HepG2 (cell line): ENCODE data around the gene POU2F1. TPM values are rescaled to one million over a fixed set of nuclear protein-coding genes. Genes with fewer than 3 reads are reported as not detected.

Source experiments
- ATAC-seq: fragments of 200-7000 bp; cut with Tn5 transposase; 3 replicates; pipeline ENCODE4 v1.9.1; 2020; ENCODE audit warnings: mild to moderate bottlenecking, moderate library complexity
- BruUV-seq: library from RNA; stranded (reverse); fragments of 400-500 nt; replicated peaks from 2 replicates; lab custom pipeline; 2021; lab: Mats Ljungman, UMichigan
- CTCF ChIA-PET: fragments of 300-600 bp; formaldehyde crosslinking; extraction: SDS; loops from one replicate; lab custom pipeline; 2021; ENCODE audit warnings: low total read pairs, inconsistent platforms, low intra/inter-chr PET ratio; lab: Yijun Ruan, JAX
- POLR2A ChIA-PET: fragments of 350-600 bp; sonication (Branson Sonifier 250); formaldehyde crosslinking; loops from one replicate; lab custom pipeline; 2020; ENCODE audit warnings: antibody characterized with exemption, inconsistent platforms; lab: Yijun Ruan, JAX
- DNase-seq: peaks from one replicate; pipeline ENCODE4 v3.0.0-alpha.2; 2015; ENCODE audit warnings: low spot score
- FAIRE-seq: peaks from 3 replicates; lab custom pipeline; 2011; peaks lifted over from hg19 to GRCh38; lab: Jason Lieb, UNC
- H2AFZ ChIP-seq: one replicate; pipeline ENCODE4 v1.6.1; 2011; ENCODE audit warnings: low read length, inconsistent platforms
- H3K27ac ChIP-seq: fragments of 300-600 bp; 3 replicates; pipeline ENCODE4 v1.8.0; 2011; ENCODE audit warnings: mixed run types, mild to moderate bottlenecking, mixed read lengths, low read length, inconsistent platforms; ENCODE audit not compliant: insufficient read depth; ENCODE audit errors: extremely low read length
- H3K27me3 ChIP-seq, 2 experiments: fragments of 200-600 bp in 1 of 2; 2 replicates in 1 of 2; 3 replicates in 1 of 2; pipeline versions ENCODE4 v1.6.0 to v1.8.0; 2011; ENCODE audit warnings: low read length in 2 of 2, mild to moderate bottlenecking in 2 of 2, moderate library complexity in 2 of 2, inconsistent platforms in 1 of 2; ENCODE audit not compliant: insufficient read depth in 2 of 2, control insufficient read depth in 1 of 2
- H3K36me3 ChIP-seq, 2 experiments: fragments of 200-600 bp in 1 of 2; replicated peaks in 1 of 2; 2 replicates in 1 of 2; 3 replicates in 1 of 2; pipeline versions ENCODE4 v1.5.1 to v1.8.0; 2011; ENCODE audit warnings: low read length in 2 of 2, inconsistent platforms in 1 of 2; ENCODE audit not compliant: insufficient read depth in 2 of 2, control insufficient read depth in 1 of 2
- H3K4me1 ChIP-seq: 2 replicates; pipeline ENCODE4 v1.5.1; 2012; ENCODE audit warnings: low read length, inconsistent platforms; ENCODE audit not compliant: insufficient read depth
- H3K4me2 ChIP-seq: 2 replicates; pipeline ENCODE4 v1.6.0; 2011; ENCODE audit warnings: low read depth, low read length, inconsistent platforms
- H3K4me3 ChIP-seq, 3 experiments: fragments of 200-600 bp in 1 of 3; sonication (generic), shearing (Covaris generic) in 1 of 3; replicated peaks in 1 of 3; 2 replicates each; pipeline ENCODE4 v1.5.1; 2011 to 2016; ENCODE audit warnings: low read length in 3 of 3, inconsistent platforms in 2 of 3, low read depth in 2 of 3, mild to moderate bottlenecking in 2 of 3, control low read depth in 1 of 3, mixed read lengths in 1 of 3; ENCODE audit not compliant: insufficient read depth in 1 of 3
- H3K79me2 ChIP-seq: one replicate; pipeline ENCODE4 v1.6.1; 2011; ENCODE audit warnings: low read length, inconsistent platforms; ENCODE audit not compliant: insufficient read depth
- H3K9ac ChIP-seq: 2 replicates; pipeline ENCODE4 v1.6.0; 2011; ENCODE audit warnings: mild to moderate bottlenecking, low read depth, low read length, inconsistent platforms; ENCODE audit not compliant: insufficient read depth
- H3K9me3 ChIP-seq: 2 replicates; pipeline ENCODE4 v1.5.1; 2012; ENCODE audit warnings: mild to moderate bottlenecking, low read length
- H4K20me1 ChIP-seq: 2 replicates; pipeline ENCODE4 v1.6.0; 2011; ENCODE audit warnings: inconsistent platforms, mild to moderate bottlenecking, low read length, moderate library complexity; ENCODE audit not compliant: insufficient read depth
- CREB1 ChIP-seq, 2 experiments: fragments of 450-650 bp in 1 of 2; IDR thresholded peaks; 2 replicates each; pipeline ENCODE4 v1.6.1; 2016 to 2017; ENCODE audit warnings: control low read depth in 1 of 2, mild to moderate bottlenecking in 1 of 2, missing compliant biosample characterization in 1 of 2, missing genetic modification characterization in 1 of 2
- KLF6 ChIP-seq: IDR thresholded peaks from 2 replicates; pipeline ENCODE4 v1.8.0; 2016; ENCODE audit warnings: missing biosample characterization, missing genetic modification reagents
- SIX4 ChIP-seq: sonication (generic); formaldehyde crosslinking; IDR thresholded peaks from 2 replicates; pipeline ENCODE4 v1.4.0; 2020; ENCODE audit warnings: missing genetic modification reagents
- TSC22D2 ChIP-seq: sonication (generic); formaldehyde crosslinking; IDR thresholded peaks from 2 replicates; pipeline ENCODE4 v1.5.1; 2020; ENCODE audit warnings: missing genetic modification reagents, mild to moderate bottlenecking, borderline replicate concordance
- ZFP36 ChIP-seq: fragments of 150-350 bp; IDR thresholded peaks from 2 replicates; pipeline ENCODE4 v1.6.1; 2018; ENCODE audit warnings: borderline replicate concordance, low read length, low read depth; ENCODE audit not compliant: partially characterized antibody
- ZIK1 ChIP-seq: sonication (generic); formaldehyde crosslinking; IDR thresholded peaks from 2 replicates; pipeline ENCODE4 v1.5.0; 2020; ENCODE audit warnings: mild to moderate bottlenecking, low read depth, missing genetic modification reagents, borderline replicate concordance
- ZNF552 ChIP-seq: sonication (generic); formaldehyde crosslinking; IDR thresholded peaks from 2 replicates; pipeline ENCODE4 v1.9.0; 2022; ENCODE audit warnings: missing genetic modification reagents, mild to moderate bottlenecking, borderline replicate concordance
- ZNF670 ChIP-seq: sonication (generic); formaldehyde crosslinking; IDR thresholded peaks from 2 replicates; pipeline ENCODE4 v1.8.0; 2022; ENCODE audit warnings: mild to moderate bottlenecking, missing genetic modification reagents, borderline replicate concordance
- WGBS: methylation state at CpG from one replicate; pipeline ENCODE4 v1.1.6; 2017; ENCODE audit warnings: low lambda C conversion rate; 5-methylcytosine and 5-hydroxymethylcytosine counted together
- in situ Hi-C: cut with HindIII; loops from 2 replicates; pipeline ENCODE4 v1.10.0; 2017; ENCODE audit warnings: low pct_unique_long_range_greater_than_20kb; ENCODE audit not compliant: extremely low pct_ligation_motif_present
- intact Hi-C: fragments of 100-400 bp; cut with micrococcal nuclease; formaldehyde crosslinking; loops from one replicate; pipeline ENCODE4 v1.10.0; 2022; ENCODE audit not compliant: unreplicated experiment
- polyA plus RNA-seq, 8 experiments: library from polyadenylated mRNA; depleted of rRNA in 3 of 8; stranded (reverse) in 7 of 8; unstranded in 1 of 8; fragments of >200 nt; fragmentation: Illumina TruSeq in 4 of 8; extraction: Trizol in 4 of 8; gene quantifications; 2 replicates each; pipeline versions ENCODE4 v1.2.1 to v1.2.3, GENCODE V29; 2011 to 2016; ENCODE audit warnings: low read depth in 4 of 8, missing spikeins in 1 of 8, mixed read lengths in 1 of 8; ENCODE audit not compliant: insufficient read depth in 1 of 8
- total RNA-seq, 5 experiments: library from RNA; depleted of rRNA; stranded (reverse); fragments of >200 nt; fragmentation: Illumina TruSeq; extraction: Trizol; gene quantifications; 2 replicates each; pipeline ENCODE4 v1.2.3, GENCODE V29; 2016; ENCODE audit warnings: low read depth in 1 of 5
- TF ChIP-seq, protein P1 (sequence below): sonication (generic); formaldehyde crosslinking; IDR thresholded peaks from 2 replicates; pipeline ENCODE4 v1.8.0; 2022; ENCODE audit warnings: mild to moderate bottlenecking, missing genetic modification reagents, moderate library complexity
- TF ChIP-seq, protein P2 (sequence below): sonication (generic); formaldehyde crosslinking; IDR thresholded peaks from 2 replicates; pipeline ENCODE4 v1.5.1; 2020; ENCODE audit warnings: missing genetic modification reagents, mild to moderate bottlenecking, borderline replicate concordance
- TF ChIP-seq, protein P3 (sequence below): sonication (generic); formaldehyde crosslinking; IDR thresholded peaks from 2 replicates; pipeline ENCODE4 v1.4.0; 2020; ENCODE audit warnings: missing genetic modification reagents

POU2F1 gene
- total and polyA plus RNA-seq, 2 of the 13 experiments (the other 11 are each of a cell fraction or from before 2014, with no cell fraction given): 10.2 to 13.0 TPM

DNA sequence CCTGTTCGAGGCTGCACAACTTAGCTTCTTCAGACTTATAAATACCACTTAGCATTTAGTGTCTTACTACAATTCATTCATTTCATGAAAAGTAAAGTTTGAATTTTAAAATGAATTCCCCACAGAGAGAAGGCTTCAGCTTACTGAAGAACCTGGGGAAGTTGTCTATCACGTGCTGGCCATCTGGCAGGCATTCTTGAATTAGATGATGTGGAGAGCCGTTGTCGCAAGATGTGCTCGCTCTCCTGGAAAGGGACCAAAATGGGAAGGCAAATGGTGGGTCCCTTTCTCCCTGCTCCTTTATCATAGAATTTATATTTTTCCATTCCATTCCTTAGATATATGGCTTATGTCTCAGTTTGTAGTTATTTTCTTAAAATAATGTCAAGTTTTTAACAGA is 207.2 kb downstream of the POU2F1 start:
- BruUV-seq: no TSS peak
- WGBS: 94% methylated on average over 5 of the region's 5 CpGs
- H3K27me3 ChIP-seq: peaks cover 0 to 2% of the 10 kb centered on the region in 2 experiments; a peak in 1 of 5 replicates
- POLR2A ChIA-PET: no interaction called here
- no peak overlapping the region for H3K27ac ChIP-seq
- no peak overlapping the region for H2AFZ ChIP-seq
- no peaks in the 10 kb centered on the region for H3K9me3 ChIP-seq
- no peaks in the 10 kb centered on the region; a peak in 1 of 5 replicates for H3K36me3 ChIP-seq
- no peak for ATAC-seq
- peaks cover 21% of the 10 kb centered on the region for H3K4me1 ChIP-seq
- FAIRE-seq: no peak
- TF ChIP-seq, protein P1, sequence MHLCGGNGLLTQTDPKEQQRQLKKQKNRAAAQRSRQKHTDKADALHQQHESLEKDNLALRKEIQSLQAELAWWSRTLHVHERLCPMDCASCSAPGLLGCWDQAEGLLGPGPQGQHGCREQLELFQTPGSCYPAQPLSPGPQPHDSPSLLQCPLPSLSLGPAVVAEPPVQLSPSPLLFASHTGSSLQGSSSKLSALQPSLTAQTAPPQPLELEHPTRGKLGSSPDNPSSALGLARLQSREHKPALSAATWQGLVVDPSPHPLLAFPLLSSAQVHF (CRISPR knock-in tag): no peak
- no peak for TF ChIP-seq ZIK1 (CRISPR knock-in tag)
- TF ChIP-seq ZNF670 (CRISPR knock-in tag): no peak
- TF ChIP-seq CREB1 (IDR thresholded peaks at IDR 0.05): no peak
- no peak for TF ChIP-seq CREB1 (CRISPR knock-in tag; IDR thresholded peaks at IDR 0.05)
- TF ChIP-seq KLF6 (CRISPR knock-in tag): no peak
- in situ Hi-C loops (no loop called here), intact Hi-C loops (no loop called here)
- no peaks in the 10 kb centered on the region for H4K20me1 ChIP-seq
- H3K4me3 ChIP-seq: no peak overlapping the region
- CTCF ChIA-PET: no interaction called here
- no peak for DNase-seq
- H3K9ac ChIP-seq: no peak overlapping the region
- H3K4me2 ChIP-seq: no peak overlapping the region
- no peaks in the 10 kb centered on the region for H3K79me2 ChIP-seq

DNA sequence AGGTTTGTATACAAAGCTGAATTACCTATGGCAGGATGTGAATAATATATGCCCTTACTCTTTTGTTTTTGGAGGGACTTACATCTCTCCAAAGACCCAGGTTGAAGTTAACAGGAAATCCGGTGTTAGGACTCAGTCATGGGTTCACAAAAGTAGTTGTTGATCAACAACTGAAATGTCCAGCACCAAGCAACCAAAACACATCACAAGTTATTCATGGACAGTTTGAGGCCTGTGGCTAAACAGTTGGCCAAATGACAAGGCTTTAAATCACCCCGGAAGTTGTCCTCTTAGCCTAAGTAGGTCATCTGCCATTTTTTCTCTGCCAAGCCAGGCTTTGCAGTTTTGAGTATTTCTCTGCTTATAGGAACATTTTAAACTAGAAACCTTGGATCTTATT is 207.7 kb downstream of the POU2F1 start:
- Histone ChIP-seq H2AFZ (no peak overlapping the region), H3K79me2 (no peaks in the 10 kb centered on the region), H3K4me2 (no peak overlapping the region), H3K27ac (no peak overlapping the region), H4K20me1 (no peaks in the 10 kb centered on the region), H3K36me3 (no peaks in the 10 kb centered on the region; a peak in 1 of 5 replicates), H3K27me3 (peaks cover 0 to 2% of the 10 kb centered on the region in 2 experiments; a peak in 1 of 5 replicates), H3K9me3 (no peaks in the 10 kb centered on the region), H3K4me1 (peaks cover 21% of the 10 kb centered on the region), H3K9ac (no peak overlapping the region), H3K4me3 (no peak overlapping the region)
- intact Hi-C loops: no loop called here
- WGBS: 81% methylated on average over 2 of the region's 2 CpGs
- CTCF ChIA-PET: no interaction called here
- no peak for FAIRE-seq
- ATAC-seq: no peak
- in situ Hi-C loops: no loop called here
- POLR2A ChIA-PET: no interaction called here
- no peak for DNase-seq
- BruUV-seq: no TSS peak
- no peak for TF ChIP-seq TSC22D2 (CRISPR knock-in tag)
- TF ChIP-seq KLF6 (CRISPR knock-in tag): no peak
- TF ChIP-seq ZFP36: no peak
- TF ChIP-seq, protein P2, sequence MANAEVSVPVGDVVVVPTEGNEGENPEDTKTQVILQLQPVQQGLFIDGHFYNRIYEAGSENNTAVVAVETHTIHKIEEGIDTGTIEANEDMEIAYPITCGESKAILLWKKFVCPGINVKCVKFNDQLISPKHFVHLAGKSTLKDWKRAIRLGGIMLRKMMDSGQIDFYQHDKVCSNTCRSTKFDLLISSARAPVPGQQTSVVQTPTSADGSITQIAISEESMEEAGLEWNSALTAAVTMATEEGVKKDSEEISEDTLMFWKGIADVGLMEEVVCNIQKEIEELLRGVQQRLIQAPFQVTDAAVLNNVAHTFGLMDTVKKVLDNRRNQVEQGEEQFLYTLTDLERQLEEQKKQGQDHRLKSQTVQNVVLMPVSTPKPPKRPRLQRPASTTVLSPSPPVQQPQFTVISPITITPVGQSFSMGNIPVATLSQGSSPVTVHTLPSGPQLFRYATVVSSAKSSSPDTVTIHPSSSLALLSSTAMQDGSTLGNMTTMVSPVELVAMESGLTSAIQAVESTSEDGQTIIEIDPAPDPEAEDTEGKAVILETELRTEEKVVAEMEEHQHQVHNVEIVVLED (CRISPR knock-in tag): no peak
- no peak for TF ChIP-seq ZNF552 (CRISPR knock-in tag)
- no peak for TF ChIP-seq SIX4
- TF ChIP-seq, protein P3, sequence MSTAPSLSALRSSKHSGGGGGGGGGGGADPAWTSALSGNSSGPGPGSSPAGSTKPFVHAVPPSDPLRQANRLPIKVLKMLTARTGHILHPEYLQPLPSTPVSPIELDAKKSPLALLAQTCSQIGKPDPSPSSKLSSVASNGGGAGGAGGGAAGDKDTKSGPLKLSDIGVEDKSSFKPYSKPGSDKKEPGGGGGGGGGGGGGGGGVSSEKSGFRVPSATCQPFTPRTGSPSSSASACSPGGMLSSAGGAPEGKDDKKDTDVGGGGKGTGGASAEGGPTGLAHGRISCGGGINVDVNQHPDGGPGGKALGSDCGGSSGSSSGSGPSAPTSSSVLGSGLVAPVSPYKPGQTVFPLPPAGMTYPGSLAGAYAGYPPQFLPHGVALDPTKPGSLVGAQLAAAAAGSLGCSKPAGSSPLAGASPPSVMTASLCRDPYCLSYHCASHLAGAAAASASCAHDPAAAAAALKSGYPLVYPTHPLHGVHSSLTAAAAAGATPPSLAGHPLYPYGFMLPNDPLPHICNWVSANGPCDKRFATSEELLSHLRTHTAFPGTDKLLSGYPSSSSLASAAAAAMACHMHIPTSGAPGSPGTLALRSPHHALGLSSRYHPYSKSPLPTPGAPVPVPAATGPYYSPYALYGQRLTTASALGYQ (CRISPR knock-in tag): no peak
